Activated CD8-positive, alpha-beta memory T cell treated with anti-CD3 and anti-CD28 coated beads, Interleukin-2, amount 50 U/mL, for 24 hours (primary cell): ENCODE measurements around the gene AMPH.
"Not testable (repeated sequence)": the region's sequence is repeated elsewhere in the genome, so short reads cannot be mapped to it uniquely, and the experiment has no call there.

Experiments used
- DNase-seq: peaks from one replicate; pipeline ENCODE4 v3.0.0-alpha.2; 2020; ENCODE audit errors: extremely low read depth

Gene AMPH

DNA sequence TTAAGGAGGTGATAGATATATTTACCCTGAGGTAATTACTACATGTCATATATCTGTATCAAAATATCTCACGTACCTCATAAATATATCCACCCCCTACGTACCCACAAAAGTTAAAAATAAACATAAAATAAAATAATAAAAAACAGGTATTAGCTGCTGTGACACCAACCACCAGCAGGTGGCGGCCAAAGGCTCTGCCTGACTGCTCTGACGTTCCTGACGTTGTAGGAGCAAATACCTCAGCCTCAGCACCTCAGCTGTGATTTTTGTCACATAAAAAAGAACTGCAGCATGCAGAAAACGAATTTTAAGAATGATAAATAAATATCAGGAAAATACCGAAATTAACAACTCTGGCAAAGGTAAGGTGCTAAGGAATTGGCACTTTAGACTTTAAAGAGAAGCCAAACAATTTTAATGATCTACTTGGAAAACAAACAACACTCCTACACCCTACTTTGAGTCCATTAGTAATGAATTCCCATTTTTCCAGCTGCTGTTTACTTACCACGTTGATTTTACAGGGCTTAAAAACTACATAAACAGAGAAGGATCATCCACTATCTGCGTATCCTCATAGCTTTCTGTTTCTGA lies 232.3 kb downstream of the AMPH start:
- peak; percentile 13 for DNase-seq

DNA sequence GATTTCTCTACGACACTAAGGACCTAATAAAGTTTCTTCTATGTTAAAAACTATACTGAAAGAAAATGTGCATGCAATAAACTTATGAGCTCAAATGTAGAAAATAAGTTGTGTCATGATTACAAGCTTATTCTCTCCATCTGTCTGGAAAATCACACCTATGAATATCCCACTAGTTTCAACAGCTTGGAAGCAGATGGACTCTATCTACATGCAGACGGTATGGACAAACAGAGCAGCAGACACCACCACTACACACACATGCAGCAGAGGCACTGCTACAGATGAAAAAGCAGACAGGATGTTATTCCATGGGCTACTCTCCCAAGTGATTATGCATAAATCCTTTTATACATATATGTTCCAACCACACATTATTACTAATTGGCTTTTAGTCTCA lies 234.3 kb downstream of the AMPH start:
- DNase-seq = no peak

DNA sequence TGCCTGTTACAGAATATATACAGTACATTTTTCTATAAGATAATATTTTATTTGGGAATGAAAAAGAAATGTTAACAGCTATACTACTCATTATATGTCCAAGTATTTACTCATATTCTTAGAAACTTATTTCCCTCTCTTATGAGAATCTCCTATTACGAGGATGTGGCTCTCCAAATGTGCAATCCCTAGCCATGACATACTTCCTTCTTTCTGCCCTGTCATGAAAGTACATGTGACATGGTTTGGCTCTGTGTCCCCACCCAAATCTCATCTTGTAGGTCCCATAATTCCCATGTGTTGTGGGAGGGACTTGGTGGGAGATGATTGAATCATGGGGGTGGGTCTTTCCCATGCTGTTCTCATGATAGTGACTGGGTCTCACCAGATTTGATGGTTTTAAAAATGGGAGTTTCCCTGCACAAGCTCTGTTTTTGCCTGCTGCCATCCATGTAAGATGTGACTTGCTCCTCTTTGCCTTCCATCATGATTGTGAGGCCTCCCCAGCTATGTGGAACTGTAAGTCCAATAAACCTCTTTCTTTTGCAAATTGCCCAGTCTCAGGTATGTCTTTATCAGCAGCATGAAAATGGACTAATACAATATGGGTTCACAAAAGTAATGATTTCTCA lies 235.1 kb downstream of the AMPH start:
- DNase-seq = not testable (repeated sequence)

DNA sequence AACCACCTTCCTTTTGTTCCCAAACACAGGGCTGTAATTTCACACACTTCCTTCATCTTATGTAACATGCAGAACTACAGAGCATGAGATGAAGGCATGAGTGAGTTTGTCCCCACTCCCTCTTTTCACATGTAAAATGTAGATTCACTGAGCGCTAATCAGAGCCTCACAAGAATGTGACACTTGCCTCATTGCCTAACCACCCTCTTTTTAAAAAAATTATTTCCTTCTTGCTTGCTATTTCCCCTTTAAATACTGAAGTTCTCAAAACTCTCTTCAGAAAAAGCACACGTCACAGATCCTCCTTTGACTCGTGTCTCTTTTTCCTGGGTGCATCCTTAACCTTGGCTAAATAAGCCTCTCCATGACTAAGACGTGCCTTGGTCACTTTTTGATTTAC lies 236.5 kb downstream of the AMPH start:
- DNase-seq = no peak

DNA sequence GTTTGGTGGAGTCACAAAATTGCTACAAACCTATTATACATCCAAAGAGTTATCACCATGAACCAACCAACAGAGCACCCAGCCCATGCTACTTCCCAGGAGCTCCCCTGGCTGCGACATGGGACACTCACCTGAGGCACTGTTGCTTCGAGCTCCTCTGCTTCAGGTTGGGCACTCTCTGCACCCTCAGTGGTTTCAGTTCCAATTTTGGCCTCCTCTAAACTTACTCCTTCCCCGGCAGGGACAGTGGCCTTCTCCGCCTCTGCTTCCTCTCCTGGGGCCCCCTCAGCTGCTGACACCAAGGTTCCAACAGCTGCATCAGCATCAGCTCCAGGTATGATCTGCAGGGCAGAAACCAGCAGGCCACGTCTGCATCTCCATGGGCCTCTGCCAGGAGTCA lies 237.3 kb downstream of the AMPH start:
- DNase-seq = no peak

DNA sequence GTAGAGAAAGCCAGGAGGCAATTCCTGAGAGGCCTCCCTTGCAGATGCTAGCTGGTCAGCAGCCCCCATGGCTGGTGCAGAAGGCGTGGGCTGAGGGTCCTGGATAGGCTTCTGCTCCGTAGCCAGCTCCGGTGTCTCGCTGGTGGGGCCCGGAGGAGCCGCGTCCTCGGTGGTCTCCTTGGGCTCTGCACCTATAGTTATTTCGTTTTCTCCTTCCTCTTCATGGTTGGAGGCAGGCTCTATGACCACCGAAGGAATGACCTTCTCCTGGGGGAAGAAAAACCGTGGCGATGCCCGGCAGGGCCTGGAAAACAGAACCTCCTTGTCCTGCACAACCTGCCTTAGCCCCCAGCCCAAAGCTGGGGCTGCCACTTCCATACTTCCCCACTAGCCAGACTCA lies 239.4 kb downstream of the AMPH start:
- no peak for DNase-seq

DNA sequence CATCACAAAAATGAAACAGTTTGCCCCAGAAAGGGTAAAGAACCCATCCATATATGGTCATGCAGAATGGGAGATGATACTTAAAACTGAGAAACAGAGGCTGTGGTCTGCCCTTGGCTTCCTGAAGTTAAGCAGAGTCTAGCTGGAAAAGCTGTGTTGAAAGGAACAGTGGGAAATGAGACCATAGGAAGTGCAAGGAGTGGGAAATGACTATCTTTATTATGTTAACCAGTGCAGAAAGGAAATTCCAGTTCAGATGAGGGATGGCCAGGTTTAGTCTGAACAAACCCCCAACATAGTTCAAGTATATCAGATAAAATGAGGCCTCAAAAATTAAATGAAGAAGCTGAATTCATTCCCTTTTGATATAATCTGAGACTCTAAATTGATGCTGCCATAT lies 245.5 kb downstream of the AMPH start:
- no peak for DNase-seq

DNA sequence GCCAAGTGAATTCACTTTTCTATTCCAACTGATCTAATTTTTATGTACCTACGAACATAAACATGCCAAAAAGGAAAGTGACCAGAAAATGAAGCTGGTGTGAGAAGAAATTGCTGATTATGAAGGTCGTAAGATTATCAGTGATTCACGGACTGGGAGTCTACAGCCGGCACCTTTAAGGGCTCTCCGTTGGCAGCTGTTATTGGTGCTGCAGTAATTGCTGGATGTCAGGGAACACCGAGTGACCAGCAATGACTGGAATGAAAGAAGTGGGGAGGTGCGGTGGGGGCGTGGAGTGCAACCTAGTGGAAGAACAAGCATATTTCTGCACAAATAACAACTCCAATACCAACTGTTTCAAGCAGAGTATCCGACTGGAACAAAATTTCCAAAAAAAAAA lies 247.9 kb downstream of the AMPH start:
- DNase-seq = no peak

DNA sequence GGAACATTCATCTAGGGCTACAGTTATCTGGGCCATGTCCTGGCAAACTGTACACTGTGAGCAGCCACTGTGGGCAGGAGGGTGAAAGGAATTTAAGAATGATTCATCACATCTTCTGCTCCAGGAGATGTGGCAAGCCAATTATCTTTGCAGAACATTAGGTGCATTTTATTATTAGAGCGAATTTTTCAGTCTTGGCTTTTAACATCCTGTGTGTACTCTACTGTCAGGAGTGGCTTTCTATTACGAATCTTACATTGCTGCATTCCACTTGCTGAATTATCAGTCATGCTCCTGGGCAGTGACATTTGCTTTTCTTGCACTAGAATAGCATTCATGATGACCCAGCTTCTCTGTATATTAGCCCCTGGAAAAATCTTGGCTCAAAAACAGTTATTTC lies 248.5 kb downstream of the AMPH start:
- no peak for DNase-seq

DNA sequence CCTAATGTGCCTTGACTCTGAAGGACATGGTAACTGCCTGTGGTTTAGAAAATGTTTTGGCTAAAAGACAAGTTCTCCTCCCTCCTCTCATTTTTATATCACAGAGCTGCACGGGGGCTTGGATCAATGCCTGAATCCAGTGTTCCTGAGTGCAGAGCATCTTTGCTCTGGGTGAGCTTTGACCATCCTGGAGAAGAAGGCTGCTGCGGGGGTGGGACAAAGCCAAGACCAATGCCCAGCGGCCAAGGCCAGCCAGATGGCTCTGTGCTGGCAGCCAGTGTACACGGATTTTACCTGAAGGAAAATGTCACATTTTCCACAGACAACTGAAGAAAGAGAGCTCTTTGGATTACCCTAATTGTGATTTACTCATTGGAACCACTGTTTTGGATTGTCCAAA lies 255.7 kb downstream of the AMPH start:
- DNase-seq = no peak

DNA sequence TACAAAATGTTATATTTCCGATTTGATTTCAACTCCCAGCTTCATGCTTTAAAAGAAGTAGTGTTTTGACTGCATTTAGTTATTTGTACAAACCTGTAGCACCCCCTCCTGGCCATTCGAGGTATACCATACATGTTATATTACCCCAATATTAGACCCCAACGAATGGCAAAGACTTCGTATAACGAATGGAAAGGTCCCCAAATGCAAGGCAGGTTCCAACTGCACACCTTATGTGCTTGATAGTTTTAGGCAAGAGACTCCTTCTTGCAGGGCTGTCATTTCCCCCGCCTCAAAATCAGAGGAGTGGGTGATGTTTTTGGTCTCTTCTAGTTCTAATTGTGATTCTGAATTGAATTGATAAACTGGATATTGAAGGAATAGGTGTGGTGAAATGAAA lies 256.7 kb downstream of the AMPH start:
- DNase-seq = peak; percentile 37

DNA sequence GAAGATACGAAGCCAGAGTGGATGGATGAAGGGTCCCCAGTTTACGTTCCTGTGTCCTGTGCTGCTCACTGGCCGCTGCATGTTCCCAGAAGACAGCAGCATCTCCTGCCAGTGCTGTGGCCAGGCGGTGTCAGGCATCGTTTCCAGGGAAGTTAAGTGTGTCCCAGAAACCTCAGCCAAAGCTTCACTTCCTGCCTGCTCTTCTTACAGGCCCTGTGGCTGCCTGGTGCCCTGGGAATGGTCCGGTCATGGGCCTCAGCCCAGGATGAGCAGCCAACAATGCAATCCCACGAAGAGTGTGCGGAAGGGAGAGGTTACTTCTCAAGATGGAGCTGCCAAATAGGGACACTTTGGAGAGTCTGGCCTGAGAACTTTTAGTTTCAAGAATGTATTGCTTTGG lies 258.0 kb downstream of the AMPH start:
- DNase-seq = no peak

DNA sequence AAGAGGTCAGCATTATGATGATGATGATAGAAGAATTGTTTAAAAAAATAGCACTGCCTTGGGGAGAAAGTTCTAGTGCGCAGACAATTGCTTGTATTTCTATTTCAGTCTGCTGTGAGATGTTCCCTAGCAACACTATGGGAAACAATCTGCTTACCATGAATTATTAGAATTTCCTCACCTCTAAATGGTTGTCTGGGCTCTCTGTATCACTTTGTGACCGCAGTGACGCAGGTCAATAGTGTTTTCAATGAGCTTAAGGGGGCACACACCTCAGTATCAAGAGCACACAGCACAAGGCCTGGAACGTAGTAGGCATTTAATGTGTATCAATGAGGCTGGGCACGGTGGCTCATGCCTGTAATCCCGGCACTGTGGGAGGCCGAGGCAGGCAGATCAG lies 258.9 kb downstream of the AMPH start:
- no peak for DNase-seq

DNA sequence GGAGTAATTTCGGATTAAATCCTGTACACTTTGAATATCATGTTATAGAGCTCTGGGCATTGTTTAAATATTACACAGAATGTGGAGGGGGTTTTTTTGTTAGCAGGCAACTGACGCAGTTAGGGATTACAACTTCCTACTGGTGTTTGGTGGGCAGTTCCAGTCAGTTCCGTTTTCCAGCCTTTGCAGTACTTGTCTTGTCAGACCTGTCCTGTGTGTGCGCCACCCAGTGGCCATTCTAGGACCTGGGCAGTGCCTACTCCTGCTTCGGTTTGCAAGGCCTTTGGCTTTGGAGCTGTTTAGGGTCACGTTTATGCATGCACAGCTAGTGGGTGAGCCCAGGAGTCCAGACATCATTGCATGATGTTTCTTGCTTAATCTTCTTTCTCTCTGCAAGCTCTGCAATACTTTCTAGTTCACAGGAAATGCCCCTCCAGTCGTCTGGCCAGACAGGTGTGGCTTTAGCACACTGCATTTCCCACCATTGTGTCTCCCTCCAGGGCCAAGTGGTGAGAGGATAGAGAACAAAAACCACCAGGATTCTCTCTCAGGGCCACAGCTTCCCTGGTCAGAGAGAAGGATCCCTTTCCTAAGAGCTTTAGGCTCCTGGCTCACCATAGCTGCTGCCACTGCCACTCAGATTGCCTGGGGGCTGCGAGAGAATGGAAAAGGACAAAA lies 261.2 kb downstream of the AMPH start:
- DNase-seq = peak; percentile 75

DNA sequence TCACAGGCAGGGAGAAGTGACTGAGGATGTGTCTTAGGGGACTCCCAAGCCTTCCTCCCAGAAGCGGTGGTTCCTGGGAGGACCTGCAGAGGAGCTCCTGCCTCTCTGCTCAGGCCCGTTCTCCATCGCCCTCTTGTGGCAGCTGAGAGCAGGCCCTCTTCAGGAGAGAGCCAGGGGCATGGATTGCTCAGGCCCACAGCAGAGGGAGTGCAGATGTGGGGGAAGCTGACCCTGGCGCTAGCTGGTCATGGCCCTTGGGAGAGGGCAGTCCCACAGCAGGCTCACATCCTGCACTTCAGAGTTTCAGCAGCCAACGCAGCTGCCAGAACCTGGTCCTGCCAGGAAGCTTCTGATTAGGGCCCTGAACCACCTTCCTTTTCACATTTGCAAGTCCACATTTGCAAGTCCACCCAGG lies 263.0 kb downstream of the AMPH start:
- peak; percentile 49 for DNase-seq

DNA sequence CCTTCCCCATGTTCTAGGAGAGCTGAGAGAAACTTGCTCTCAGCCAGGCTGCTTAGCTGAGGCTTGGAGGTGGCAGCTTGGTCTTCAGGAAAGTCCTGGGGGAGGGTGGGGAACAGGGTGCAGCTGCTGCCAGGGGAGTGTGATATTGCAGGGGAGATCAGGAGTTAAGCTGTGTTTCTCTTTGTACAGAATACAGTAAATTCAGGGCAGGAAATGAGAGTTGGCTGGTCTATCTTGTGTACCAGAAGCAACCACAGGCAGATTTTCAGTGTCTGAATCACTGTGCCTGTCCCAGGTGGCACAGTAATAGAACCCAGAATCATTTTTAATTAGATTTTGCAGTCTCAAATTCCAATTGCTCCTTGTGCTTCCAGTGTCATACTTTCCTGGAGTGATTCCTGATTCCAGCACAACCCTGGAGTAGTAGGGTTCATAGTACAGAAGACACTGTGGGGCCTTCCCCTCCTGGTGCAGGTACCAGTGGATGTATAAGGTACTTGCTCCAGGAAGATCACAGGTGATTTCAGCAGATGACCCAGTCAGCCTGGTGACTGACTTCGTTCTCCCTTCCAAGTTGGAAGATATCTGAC lies 263.8 kb downstream of the AMPH start:
- DNase-seq = no peak

DNA sequence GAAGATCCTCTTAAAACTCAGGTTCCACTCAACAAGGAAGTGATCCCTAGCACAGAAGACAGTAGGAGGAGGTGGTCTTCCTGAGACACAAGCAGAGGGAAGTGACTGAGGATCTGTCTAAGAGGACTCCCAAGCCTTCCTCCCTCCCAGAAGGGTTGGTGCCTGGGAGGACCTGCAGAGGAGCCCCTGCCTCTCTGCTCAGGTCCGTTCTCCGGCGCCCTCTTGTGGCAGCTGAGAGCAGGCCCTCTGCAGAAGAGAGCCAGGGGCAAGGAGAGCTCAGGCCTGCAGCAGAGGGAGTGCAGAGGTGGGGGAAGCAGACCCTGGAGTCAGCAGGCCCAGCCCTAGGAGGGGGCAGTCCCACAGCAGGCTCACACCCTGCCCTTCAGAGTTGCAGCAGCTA lies 267.8 kb downstream of the AMPH start:
- not testable (repeated sequence) for DNase-seq

DNA sequence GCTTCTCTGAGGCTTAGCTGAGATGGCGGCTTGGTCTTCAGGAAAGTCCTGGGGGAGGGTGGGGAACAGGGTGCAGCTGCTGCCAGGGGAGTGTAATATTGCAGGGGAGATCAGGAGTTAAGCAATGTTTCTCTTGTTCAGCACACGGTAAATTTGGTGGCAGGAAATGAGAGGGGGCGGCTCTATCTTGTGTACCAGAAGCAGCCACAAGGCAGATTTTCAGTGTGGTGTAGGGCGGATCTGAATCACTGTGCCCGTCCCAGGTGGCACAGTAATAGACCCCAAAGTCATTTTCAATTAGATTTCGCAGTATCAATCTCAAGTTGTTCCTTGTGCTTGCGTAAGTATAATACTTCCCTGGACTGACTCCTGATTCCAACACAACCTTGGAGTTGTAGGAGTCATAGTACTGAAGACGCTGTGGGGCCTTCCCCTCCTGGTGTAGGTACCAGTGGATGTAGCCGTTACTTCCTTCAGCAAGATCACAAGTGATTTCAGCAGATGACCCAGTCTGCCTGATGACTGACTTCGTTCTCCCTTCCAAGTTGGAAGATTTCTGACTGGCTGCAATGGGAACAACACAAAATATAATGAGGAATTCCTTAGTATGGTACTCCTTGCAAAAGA lies 268.4 kb downstream of the AMPH start:
- not testable (repeated sequence) for DNase-seq

DNA sequence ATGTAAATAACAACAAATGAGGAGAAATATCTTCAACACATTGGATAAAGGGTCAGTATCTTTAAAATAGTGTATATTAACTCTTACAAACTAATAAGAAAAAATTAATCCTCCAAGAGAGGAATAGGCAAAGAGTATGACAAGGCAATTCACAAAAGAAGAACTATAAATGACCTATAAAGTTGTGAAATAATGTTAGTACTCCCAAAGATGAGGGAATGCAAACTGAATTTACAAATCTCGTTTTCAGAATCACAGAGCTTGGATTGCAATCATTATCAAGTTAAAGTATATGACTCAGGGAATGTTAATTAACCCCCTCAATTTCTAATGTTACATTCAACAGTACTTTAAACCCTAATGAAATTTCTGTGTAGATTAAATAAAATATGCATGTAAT lies 270.4 kb downstream of the AMPH start:
- DNase-seq = no peak

DNA sequence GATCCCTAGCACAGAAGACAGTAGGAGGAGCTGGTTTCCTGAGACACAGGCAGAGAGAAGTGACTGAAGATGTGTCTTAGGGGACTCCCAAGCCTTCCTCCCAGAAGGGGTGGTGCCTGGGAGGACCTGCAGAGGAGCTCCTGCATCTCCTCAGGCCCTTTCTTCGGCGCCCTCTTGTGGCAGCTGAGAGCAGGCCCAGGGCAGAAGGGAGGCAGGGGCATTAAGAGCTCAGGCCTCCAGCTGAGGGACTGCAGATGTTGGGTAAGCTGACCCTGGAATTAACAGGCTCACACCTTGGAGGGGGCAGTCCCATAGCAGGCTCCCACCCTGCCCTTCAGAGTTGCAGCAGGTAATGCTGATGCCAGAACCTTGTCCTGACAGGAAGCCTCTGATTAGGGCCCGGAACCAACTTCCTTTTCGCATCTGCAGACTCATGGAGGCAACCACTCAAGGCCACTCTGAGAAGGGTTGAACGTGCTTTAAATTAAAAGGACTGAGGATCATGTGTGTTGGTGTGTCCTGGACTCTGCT lies 272.0 kb downstream of the AMPH start:
- peak; percentile 64 for DNase-seq

DNA sequence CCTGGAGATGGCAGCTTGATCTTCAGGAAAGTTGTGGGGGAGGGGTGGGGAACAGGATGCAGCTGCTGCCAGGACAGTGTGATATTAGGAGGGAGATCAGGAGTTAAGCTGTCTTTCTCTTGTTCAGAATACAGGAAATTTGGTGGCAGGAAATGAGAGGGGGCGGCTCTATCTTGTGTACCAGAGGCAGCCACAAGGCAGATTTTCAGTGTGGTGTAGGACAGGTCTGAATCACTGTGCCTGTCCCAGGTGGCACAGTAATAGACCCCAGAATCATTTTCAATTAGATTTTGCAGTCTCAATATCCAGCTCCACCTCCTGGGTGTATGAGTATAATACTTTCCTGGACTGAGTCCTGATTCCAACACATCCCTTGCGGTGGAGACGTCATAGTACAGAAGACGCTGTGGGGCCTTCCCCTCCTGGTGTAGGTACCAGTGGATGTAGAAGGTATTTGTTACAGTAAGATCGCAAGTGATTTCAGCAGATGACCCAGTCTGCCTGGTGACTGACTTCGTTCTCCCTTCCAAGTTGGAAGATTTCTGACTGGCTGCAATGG lies 272.8 kb downstream of the AMPH start:
- DNase-seq = not testable (repeated sequence)

DNA sequence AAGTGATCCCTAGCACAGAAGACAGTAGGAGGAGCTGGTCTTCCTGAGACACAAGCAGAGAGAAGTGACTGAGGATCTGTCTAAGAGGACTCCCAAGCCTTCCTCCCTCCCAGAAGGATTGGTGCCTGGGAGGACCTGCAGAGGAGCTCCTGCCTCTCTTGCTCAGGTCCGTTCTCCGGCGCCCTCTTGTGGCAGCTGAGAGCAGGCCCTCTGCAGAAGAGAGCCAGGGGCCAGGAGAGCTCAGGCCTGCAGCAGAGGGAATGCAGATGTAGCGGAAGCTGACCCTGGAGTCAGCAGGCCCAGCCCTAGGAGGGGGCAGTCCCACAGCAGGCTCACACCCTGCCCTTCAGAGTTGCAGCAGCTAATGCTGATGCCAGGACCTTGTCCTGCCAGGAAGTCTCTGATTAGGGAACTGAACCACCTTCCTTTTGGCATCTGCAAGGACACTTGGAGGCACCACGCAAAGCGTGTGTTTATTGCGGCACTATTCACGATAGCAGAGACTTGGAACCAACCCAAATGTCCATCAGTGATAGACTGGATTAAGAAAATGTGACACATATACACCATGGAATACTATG lies 276.8 kb downstream of the AMPH start:
- DNase-seq = not testable (repeated sequence)
